Suprapubic skin (tissue), 4 donors: ENCODE data around the gene PGBD5. TPM values are rescaled to one million over a fixed set of nuclear protein-coding genes. Genes with fewer than 3 reads are reported as not detected.

ENCODE experiments used
- DNase-seq, 2 donors: peaks; one replicate each; pipeline ENCODE4 v3.0.0-alpha.2; 2019; ENCODE audit warnings: low spot score in 2 of 2
- H3K27ac ChIP-seq: fragments of 200-600 bp; sonication (generic); one replicate; pipeline ENCODE4 v1.5.1; 2019
- H3K27me3 ChIP-seq: fragments of 200-600 bp; sonication (generic); one replicate; pipeline ENCODE4 v1.5.1; 2019
- H3K36me3 ChIP-seq: fragments of 200-600 bp; sonication (generic); one replicate; pipeline ENCODE4 v1.5.1; 2019
- H3K4me1 ChIP-seq: fragments of 200-600 bp; sonication (generic); one replicate; pipeline ENCODE4 v1.5.1; 2019
- H3K4me3 ChIP-seq: fragments of 200-600 bp; sonication (generic); one replicate; pipeline ENCODE4 v1.5.1; 2019; ENCODE audit warnings: mild to moderate bottlenecking
- H3K9me3 ChIP-seq: fragments of 200-600 bp; sonication (generic); one replicate; pipeline ENCODE4 v1.5.1; 2019
- CTCF ChIP-seq, 2 donors: fragments of 200-600 bp in 1 of 2; fragments of 450-650 bp in 1 of 2; sonication (generic) in 1 of 2; IDR thresholded peaks; one replicate each; pipeline ENCODE4 v1.5.1; 2016 to 2019; ENCODE audit warnings: antibody characterized with exemption in 2 of 2, mild to moderate bottlenecking in 1 of 2, moderate library complexity in 1 of 2
- EP300 ChIP-seq: sonication (generic); formaldehyde crosslinking; IDR thresholded peaks from one replicate; pipeline ENCODE4 v1.6.1; 2017; ENCODE audit warnings: antibody characterized with exemption
- POLR2A ChIP-seq, 2 donors: fragments of 450-650 bp; IDR thresholded peaks; one replicate each; pipeline ENCODE4 v1.6.1; 2017; ENCODE audit warnings: antibody characterized with exemption in 2 of 2, mild to moderate bottlenecking in 2 of 2, moderate library complexity in 2 of 2
- POLR2AphosphoS5 ChIP-seq, 3 donors: sonication (generic); formaldehyde crosslinking; IDR thresholded peaks; one replicate each; pipeline ENCODE4 v1.6.1; 2017; ENCODE audit warnings: antibody characterized with exemption in 3 of 3
- WGBS: methylation state at CpG from one replicate; pipeline ENCODE4 v1.1.5; 2018; 5-methylcytosine and 5-hydroxymethylcytosine counted together
- total RNA-seq, 4 donors: library from RNA; depleted of rRNA; stranded (reverse); fragments of >200 nt; gene quantifications; one replicate each; pipeline ENCODE4 v1.1.0, GENCODE V29; 2016

PGBD5 gene
- total RNA-seq, 4 donors from 2014 or later: 0.16 to 1.4 (median 0.51) TPM

DNA sequence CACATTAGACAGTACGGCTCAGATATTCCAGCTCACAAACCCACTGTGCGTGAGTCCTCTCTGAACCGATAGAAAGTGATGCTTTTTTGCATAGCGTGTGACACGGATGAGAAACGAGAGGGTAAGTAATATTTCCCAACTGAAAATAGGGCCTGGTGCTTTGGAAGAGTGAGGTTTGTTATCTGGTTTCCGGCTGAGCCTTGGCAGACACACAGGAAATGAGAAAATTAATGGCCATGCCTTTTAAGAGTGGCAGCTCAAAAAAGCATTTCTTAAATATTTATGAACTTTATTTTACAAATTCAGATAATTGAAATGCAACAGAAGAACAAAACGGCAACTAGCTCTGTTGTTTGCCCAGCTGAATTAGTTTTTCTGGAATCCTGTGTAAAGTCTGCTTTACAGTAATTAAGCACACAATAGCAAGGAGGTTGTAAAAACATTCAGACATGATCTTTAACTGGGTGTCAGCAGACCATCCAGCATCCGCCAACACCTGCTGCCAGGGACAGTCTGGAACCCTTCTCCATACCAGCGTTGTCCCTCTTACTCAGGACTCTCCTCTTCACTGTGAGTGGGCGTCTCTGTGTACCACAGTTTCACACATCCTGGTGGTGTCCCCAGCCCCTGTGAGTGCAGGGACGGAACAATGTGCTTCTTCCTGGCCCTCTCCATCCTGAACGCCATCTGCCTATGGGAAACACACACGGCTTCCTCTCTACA is 155.4 kb downstream of the PGBD5 start:
- Histone ChIP-seq H3K36me3 (peaks cover 54% of the 10 kb centered on the region), H3K4me1 (peaks cover 8% of the 10 kb centered on the region), H3K27ac (no peak overlapping the region), H3K9me3 (no peaks in the 10 kb centered on the region), H3K27me3 (no peaks in the 10 kb centered on the region), H3K4me3 (no peak overlapping the region)
- DNase-seq: peak; percentile 48 to 52
- TF ChIP-seq EP300 (no peak), POLR2A (IDR thresholded peaks at IDR 0.05) (no peak), POLR2AphosphoS5 (IDR thresholded peaks at IDR 0.05) (no peak), CTCF (IDR thresholded peaks at IDR 0.05) (no peak)
- WGBS: 61% methylated on average over 14 of the region's 14 CpGs

- H3K4me1 ChIP-seq: peaks cover 8% of the 10 kb centered on the region
- no peaks in the 10 kb centered on the region for H3K27me3 ChIP-seq
- no peaks in the 10 kb centered on the region for H3K9me3 ChIP-seq
- no peak for TF ChIP-seq POLR2AphosphoS5 (IDR thresholded peaks at IDR 0.05)
- no peak for TF ChIP-seq EP300
- no peak for TF ChIP-seq POLR2A (IDR thresholded peaks at IDR 0.05)
- no peak for TF ChIP-seq CTCF (IDR thresholded peaks at IDR 0.05)
- no peak for DNase-seq
- H3K36me3 ChIP-seq: peaks cover 56% of the 10 kb centered on the region
- H3K4me3 ChIP-seq: no peak overlapping the region
- WGBS: 97% methylated on average over 1 of the region's 1 CpG
- no peak overlapping the region for H3K27ac ChIP-seq
Observed at GRCh38 chr1:230270185-230270558, 156.0 kb downstream of the PGBD5 start.

GRCh38 chr1:230268371-230269170 is 157.6 kb downstream of the PGBD5 start:
- H3K4me1 ChIP-seq: peaks cover 8% of the 10 kb centered on the region
- peaks cover 61% of the 10 kb centered on the region for H3K36me3 ChIP-seq
- TF ChIP-seq EP300 (no peak), CTCF (IDR thresholded peaks at IDR 0.05) (peak; percentile 12 to 32)
- no peak overlapping the region for H3K4me3 ChIP-seq
- no peak overlapping the region for H3K27ac ChIP-seq
- H3K27me3 ChIP-seq: no peaks in the 10 kb centered on the region
- H3K9me3 ChIP-seq: no peaks in the 10 kb centered on the region
- peak in 1 of 2 donors; percentile 50 for DNase-seq
- WGBS: 75% methylated on average over 10 of the region's 19 CpGs

GRCh38 chr1:230267338-230268065 is 158.6 kb downstream of the PGBD5 start:
- no peak overlapping the region for H3K4me3 ChIP-seq
- peak in 1 of 2 donors; percentile 38 for DNase-seq
- no peaks in the 10 kb centered on the region for H3K9me3 ChIP-seq
- peaks cover 72% of the 10 kb centered on the region for H3K36me3 ChIP-seq
- peaks cover 8% of the 10 kb centered on the region for H3K4me1 ChIP-seq
- no peak overlapping the region for H3K27ac ChIP-seq
- TF ChIP-seq POLR2A (IDR thresholded peaks at IDR 0.05): no peak
- TF ChIP-seq CTCF (IDR thresholded peaks at IDR 0.05): no peak
- no peak for TF ChIP-seq POLR2AphosphoS5 (IDR thresholded peaks at IDR 0.05)
- no peak for TF ChIP-seq EP300
- 82% methylated on average over 17 of the region's 17 CpGs for WGBS
- no peaks in the 10 kb centered on the region for H3K27me3 ChIP-seq

DNA sequence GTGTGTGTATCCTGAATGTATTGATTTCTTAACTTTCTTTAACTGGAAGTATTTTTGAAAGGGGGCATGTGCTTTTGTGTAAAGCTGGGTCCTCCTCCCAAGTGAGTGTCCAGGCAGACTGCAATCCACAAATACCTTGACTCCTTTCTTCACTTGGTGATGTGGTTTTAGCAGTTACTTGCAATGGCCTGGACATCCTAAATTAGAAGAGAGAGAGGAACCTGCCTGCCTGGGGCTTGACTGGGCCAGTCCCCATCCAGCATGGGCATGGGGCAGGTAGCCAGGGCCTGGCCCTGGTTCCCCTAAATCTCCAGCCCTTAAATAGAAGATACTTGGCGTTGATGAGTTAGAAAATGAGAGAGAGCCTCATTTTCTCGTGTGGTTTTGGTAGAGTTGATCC is 159.7 kb downstream of the PGBD5 start:
- WGBS: 38% methylated on average over 2 of the region's 2 CpGs
- Histone ChIP-seq H3K27me3 (no peaks in the 10 kb centered on the region), H3K27ac (no peak overlapping the region), H3K36me3 (peaks cover 73% of the 10 kb centered on the region), H3K4me3 (no peak overlapping the region), H3K4me1 (peaks cover 8% of the 10 kb centered on the region), H3K9me3 (no peaks in the 10 kb centered on the region)
- no peak for DNase-seq
- no peak for TF ChIP-seq POLR2AphosphoS5 (IDR thresholded peaks at IDR 0.05)
- no peak for TF ChIP-seq CTCF (IDR thresholded peaks at IDR 0.05)
- no peak for TF ChIP-seq POLR2A (IDR thresholded peaks at IDR 0.05)
